Activated naive CD8-positive, alpha-beta T cell (primary cell): Measurements from ENCODE around the gene GTF2A1L.
"Not testable (repeated sequence)": the region's sequence is repeated elsewhere in the genome, so short reads cannot be mapped to it uniquely, and the experiment has no call there.

Experiments used
- H3K27ac Mint-ChIP-seq: one replicate; pipeline ENCODE4 v1.8.0; 2021; ENCODE audit warnings: mixed read lengths
- H3K27me3 Mint-ChIP-seq: one replicate; pipeline ENCODE4 v1.8.0; 2021; ENCODE audit warnings: mixed read lengths
- H3K36me3 Mint-ChIP-seq: one replicate; pipeline ENCODE4 v1.8.0; 2021; ENCODE audit warnings: mixed read lengths
- H3K4me1 Mint-ChIP-seq: one replicate; pipeline ENCODE4 v1.8.0; 2021; ENCODE audit warnings: low read depth, mixed read lengths
- H3K4me3 Mint-ChIP-seq: one replicate; pipeline ENCODE4 v1.8.0; 2021; ENCODE audit warnings: mild to moderate bottlenecking, mixed read lengths
- H3K9me3 Mint-ChIP-seq: one replicate; pipeline ENCODE4 v1.8.0; 2021; ENCODE audit warnings: low read depth, mixed read lengths

Gene GTF2A1L

DNA sequence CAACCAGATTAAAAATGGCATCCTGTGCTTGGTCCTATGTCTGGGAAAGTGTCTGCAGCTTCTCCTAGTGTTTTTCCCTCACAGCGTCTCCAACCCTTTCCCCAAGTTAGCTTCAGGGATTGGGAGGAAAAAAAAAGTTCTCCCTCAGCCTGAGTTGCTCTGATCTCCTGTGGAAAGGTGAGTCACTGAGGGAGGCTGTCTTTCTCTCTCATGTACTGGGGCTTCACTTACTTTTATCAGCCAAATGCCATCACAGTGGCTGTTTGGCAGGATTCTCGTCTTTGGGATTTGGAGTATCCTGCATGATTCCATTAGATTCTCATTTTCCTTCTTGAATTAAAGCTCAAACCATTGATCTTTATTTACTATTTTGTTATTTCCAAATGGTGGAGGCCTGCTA is 18.1 kb downstream of the GTF2A1L start:
- Mint-ChIP-seq H3K4me1 (no peaks in the 10 kb centered on the region), H3K4me3 (no peak overlapping the region), H3K27ac (no peak overlapping the region), H3K9me3 (peaks cover 5% of the 10 kb centered on the region), H3K27me3 (peaks cover 14% of the 10 kb centered on the region), H3K36me3 (no peaks in the 10 kb centered on the region)

DNA sequence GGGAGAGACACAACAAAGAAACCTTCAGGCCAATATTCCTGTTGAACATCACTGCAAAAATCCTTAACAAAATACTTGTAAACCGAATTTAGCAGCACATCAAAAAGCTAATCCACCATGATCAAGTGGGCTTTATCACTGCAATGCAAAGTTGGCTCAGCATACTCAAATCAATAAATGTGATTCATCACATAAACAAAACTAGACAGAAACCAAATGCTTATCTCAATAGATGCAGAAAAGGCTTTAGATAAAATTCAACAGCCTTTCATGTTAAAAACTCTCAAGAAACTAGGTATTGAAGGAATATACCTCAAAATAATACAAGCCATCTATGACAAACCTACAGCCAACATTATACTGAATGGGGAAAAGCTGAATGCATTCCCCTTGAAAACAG is 20.6 kb downstream of the GTF2A1L start:
- no peaks in the 10 kb centered on the region for H3K4me1 Mint-ChIP-seq
- H3K27me3 Mint-ChIP-seq = peaks cover 11% of the 10 kb centered on the region
- H3K27ac Mint-ChIP-seq = no peak overlapping the region
- no peak overlapping the region for H3K4me3 Mint-ChIP-seq
- no peaks in the 10 kb centered on the region for H3K36me3 Mint-ChIP-seq
- peaks cover 5% of the 10 kb centered on the region for H3K9me3 Mint-ChIP-seq

DNA sequence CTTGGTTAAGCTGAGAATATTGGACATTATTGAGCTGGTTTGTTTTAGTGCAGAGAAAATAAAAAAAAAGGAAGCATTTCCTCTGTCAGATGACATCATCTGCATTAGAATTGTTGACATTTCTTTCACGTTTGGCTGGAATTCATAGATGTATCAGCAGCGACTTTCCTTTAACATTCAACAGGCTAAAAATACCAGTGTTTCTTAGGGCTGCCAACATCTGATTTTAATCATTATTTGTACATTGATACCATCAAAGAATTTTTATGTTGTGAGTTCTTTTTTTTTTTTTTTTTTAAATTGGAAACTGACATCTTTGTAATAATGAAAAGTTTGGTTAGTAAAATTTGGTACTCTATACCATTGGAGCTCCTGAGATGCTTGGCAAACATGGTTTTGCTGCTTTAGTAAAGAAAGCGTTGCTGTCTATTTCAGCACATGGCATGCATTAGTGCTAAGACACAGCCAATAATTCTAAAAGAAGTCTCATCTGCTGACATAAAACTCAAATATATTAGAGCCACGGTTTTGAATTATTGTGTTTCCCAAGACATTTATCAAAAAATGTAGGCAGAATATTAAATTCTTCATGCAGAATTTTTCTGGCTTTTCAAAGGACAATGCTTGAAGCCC is 33.6 kb downstream of the GTF2A1L start:
- H3K9me3 Mint-ChIP-seq = no peaks in the 10 kb centered on the region
- no peaks in the 10 kb centered on the region for H3K4me1 Mint-ChIP-seq
- no peaks in the 10 kb centered on the region for H3K27me3 Mint-ChIP-seq
- no peaks in the 10 kb centered on the region for H3K36me3 Mint-ChIP-seq
- H3K4me3 Mint-ChIP-seq = no peak overlapping the region
- H3K27ac Mint-ChIP-seq = no peak overlapping the region

DNA sequence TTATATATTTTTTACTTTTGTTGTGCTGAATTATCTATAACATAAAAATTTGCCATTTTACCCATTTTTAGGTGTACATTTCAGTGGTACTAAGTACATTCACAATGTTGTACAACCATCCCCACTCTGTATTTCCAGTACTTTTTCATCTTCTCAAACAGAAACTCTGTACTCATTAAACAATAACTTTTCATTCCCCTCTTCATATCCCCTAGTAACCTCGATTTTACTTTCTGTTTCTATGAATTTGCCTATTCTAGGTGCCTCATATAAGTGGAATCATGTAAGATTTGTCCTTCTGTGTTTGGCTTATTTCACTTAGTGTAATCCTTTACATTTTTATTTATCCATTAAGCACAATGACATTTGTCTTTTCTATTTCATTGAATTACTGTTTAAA is 51.3 kb downstream of the GTF2A1L start:
- H3K27me3 Mint-ChIP-seq = peaks cover 4% of the 10 kb centered on the region
- H3K4me1 Mint-ChIP-seq = no peaks in the 10 kb centered on the region
- H3K27ac Mint-ChIP-seq = no peak overlapping the region
- H3K9me3 Mint-ChIP-seq = no peaks in the 10 kb centered on the region
- no peaks in the 10 kb centered on the region for H3K36me3 Mint-ChIP-seq
- no peak overlapping the region for H3K4me3 Mint-ChIP-seq

DNA sequence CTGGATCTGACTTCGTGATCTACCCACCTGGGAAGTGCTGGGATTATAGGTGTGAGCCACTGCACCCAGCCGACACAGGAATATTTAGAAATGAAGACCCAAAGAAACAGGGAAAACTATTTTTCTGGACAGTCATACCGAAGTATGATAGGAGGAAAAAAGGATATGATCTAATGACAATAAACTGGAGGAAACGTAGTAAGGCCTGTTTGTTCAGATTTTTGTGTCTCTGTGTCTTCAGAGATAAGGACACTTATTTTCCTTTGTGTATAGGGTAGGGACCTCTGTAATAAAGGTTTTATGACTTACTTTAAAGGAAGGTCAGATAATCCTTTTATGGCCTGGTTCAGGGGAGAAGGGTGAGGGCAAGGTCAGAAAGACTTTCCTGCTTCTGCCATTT is 55.9 kb downstream of the GTF2A1L start:
- no peak overlapping the region for H3K27ac Mint-ChIP-seq
- H3K4me3 Mint-ChIP-seq = no peak overlapping the region
- H3K4me1 Mint-ChIP-seq = no peaks in the 10 kb centered on the region
- peaks cover 4% of the 10 kb centered on the region for H3K27me3 Mint-ChIP-seq
- no peaks in the 10 kb centered on the region for H3K9me3 Mint-ChIP-seq
- H3K36me3 Mint-ChIP-seq = no peaks in the 10 kb centered on the region

DNA sequence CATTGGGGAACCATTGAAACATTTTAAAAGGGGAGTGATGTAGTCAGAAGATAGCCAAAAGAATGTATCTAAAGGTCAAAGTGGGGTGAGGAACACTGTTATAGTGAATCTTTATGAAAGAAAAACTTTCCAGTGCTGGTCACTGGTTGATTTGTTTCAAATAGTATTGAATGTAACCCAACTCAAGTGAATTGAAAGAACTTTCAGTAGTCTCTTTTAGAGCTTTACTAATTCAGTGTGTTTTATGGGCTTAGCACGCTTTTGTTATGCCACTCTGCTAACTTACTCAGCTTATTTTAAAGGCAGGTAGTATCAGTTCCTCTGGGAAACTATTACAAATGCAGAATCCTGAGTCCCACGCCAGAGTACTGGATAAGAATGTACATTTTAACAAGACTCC is 57.3 kb downstream of the GTF2A1L start:
- Mint-ChIP-seq H3K27me3 (peaks cover 3% of the 10 kb centered on the region), H3K36me3 (no peaks in the 10 kb centered on the region), H3K27ac (no peak overlapping the region), H3K4me3 (no peak overlapping the region), H3K4me1 (no peaks in the 10 kb centered on the region), H3K9me3 (no peaks in the 10 kb centered on the region)

DNA sequence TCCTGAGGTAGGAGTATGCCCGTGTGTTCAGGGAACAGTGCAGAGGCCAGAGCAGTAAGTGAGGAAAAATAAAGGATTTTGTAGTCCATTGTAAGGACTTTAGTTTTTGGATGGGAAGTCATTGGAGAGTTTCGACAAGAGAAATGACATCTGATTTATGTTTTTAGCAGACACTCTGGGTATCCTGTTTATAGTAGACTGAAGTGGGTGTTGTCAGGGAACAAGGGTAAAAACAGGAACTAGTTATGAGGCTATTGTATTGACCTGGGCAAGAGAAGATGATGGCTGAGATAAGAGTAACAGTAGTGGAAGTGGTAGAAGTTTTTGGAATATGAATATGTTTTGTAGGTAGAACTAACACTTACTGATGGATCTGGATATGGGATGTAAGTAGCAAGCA is 59.8 kb downstream of the GTF2A1L start:
- Mint-ChIP-seq H3K36me3 (no peaks in the 10 kb centered on the region), H3K9me3 (no peaks in the 10 kb centered on the region), H3K4me3 (no peak overlapping the region), H3K27me3 (peaks cover 11% of the 10 kb centered on the region), H3K27ac (no peak overlapping the region), H3K4me1 (no peaks in the 10 kb centered on the region)

DNA sequence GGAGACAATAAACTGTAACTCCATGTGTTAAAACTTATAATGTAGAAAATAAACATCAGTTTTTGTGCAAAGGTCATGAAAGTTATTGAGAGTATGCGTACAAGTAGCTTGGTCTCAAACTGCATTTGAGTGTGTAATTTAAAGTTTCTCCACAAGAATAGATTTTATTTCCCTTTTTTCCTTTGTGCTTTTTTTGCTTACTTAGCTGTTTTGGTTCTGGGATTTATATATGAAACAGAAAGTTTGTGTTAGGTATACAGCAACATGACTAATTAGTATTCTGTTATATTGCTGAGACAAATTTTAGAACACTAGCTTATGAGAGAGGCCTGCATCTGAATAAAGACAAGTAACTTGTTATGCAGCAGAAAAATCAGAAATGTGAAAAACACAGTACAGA is 67.5 kb downstream of the GTF2A1L start:
- no peak overlapping the region for H3K27ac Mint-ChIP-seq
- no peaks in the 10 kb centered on the region for H3K36me3 Mint-ChIP-seq
- H3K27me3 Mint-ChIP-seq = peaks cover 18% of the 10 kb centered on the region
- H3K4me1 Mint-ChIP-seq = no peaks in the 10 kb centered on the region
- H3K9me3 Mint-ChIP-seq = no peaks in the 10 kb centered on the region
- no peak overlapping the region for H3K4me3 Mint-ChIP-seq

DNA sequence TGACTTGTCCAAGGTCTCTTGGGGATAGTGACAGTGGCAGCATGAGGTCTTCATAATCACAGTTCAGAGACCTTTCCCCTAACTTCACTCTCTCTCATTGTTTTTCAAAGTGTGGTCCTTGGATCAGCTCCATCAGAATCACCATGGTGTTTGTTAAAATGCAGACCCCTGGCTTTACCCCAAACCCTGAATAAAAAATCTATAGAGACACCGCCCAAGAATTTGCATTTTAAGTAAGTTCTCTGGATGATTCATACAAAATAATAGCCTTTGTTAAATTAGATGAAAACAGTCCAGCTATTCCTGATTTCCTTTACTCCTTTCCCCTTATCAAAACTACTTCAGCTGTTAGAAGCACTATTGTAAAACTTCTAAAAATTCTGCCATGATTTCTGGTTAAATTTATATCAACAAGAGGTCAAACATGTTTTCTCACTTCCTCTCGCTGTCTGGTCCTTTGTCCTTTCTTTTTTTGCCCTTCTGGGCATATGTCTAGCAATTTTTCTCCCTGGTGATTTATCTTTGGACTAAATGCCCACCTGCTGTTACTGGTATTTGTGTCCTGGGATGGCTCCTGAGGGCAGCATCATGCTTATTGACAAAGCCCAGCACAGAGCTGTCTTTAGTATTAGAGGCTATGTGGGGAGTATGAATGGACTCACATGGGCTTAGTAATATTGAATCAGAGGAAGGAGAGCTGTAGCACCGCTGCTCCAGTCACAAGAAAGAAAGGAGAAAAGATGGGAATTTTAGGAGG is 74.5 kb downstream of the GTF2A1L start:
- Mint-ChIP-seq H3K4me3 (no peak overlapping the region), H3K36me3 (no peaks in the 10 kb centered on the region), H3K27me3 (no peaks in the 10 kb centered on the region), H3K9me3 (no peaks in the 10 kb centered on the region), H3K4me1 (no peaks in the 10 kb centered on the region), H3K27ac (no peak overlapping the region)

DNA sequence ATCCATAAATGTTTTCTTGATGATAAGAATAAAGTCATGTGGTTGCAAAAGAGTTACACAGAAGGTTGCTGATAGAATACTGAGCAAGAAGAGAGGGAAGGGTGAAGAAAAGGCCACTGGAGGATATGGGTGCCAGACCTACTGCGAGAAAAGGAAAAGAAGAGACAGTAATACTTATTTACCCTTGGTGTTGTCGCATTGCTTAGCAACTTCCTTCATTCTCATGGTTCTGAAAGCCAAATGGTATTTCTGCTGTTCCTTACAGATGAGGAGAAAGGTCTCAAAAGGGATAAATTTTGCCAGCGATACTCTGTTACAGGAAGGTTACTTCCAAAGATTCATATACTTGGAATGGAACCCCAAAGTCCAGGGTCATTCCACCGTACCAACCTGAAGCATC is 75.4 kb downstream of the GTF2A1L start:
- H3K36me3 Mint-ChIP-seq = no peaks in the 10 kb centered on the region
- H3K4me1 Mint-ChIP-seq = no peaks in the 10 kb centered on the region

DNA sequence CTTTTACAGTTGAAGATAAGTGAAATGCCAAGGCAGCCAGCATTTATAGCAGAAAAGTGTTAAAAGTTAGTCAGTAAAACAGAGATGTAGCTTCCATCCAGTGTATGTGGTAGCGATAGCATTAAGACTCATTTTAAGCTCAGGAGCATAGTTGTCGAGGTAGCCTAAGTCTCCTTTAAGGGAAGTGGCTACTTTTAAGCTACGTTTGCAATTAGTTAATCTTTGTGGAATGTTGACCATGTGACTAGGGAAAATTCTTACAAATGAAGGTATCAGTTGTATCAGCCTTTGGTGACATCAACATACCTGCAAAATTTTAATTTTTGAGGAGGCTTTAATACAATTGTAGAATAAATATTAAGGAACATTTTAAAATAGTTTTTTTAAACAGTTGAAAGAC is 76.0 kb downstream of the GTF2A1L start:
- Mint-ChIP-seq H3K4me3 (no peak overlapping the region), H3K36me3 (no peaks in the 10 kb centered on the region), H3K27me3 (no peaks in the 10 kb centered on the region), H3K4me1 (no peaks in the 10 kb centered on the region), H3K27ac (no peak overlapping the region), H3K9me3 (no peaks in the 10 kb centered on the region)

More for the DNA sequence above, 75.4 kb downstream of the GTF2A1L start:
- Mint-ChIP-seq H3K4me3 (no peak overlapping the region), H3K27ac (no peak overlapping the region), H3K9me3 (no peaks in the 10 kb centered on the region), H3K27me3 (no peaks in the 10 kb centered on the region)

DNA sequence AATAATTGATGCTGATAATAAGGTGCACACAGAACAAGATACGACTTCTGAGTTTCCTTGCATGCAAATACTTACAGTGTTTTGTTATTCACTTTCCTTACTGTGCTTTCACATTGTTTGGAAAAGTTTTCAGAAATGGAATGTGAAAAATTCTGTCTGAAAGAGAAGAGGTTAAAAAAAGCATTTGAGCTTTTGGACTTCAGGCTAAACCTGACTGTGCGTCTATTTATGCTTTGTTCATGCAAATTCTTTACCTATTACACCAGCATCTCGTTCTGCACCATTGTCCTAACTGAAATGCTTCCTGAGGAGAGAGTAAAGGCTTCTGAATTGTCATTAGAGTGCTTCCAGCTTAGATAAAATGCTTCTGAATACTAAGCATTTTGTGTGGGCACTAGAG is 76.5 kb downstream of the GTF2A1L start:
- Mint-ChIP-seq H3K9me3 (no peaks in the 10 kb centered on the region), H3K4me1 (no peaks in the 10 kb centered on the region), H3K27me3 (no peaks in the 10 kb centered on the region), H3K4me3 (no peak overlapping the region), H3K36me3 (no peaks in the 10 kb centered on the region), H3K27ac (no peak overlapping the region)

DNA sequence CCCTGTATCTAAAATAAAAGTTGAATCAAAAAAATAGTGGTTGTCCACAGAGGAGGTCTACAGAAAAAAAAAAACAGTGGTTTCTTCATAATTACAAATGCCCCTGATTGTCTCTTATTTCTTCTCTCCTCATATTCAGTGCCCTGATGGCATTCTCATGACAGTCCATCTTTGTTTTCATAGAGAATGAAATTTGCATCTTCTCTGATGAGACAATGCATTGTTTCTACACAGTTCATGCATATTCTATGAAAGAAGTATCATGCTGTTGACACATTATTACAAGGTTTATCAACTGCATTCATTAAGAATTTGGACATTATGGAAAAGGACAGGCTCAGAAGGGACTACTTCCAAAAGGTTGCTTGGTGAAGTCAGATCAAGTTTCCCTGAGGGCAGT is 78.3 kb downstream of the GTF2A1L start:
- no peaks in the 10 kb centered on the region for H3K36me3 Mint-ChIP-seq
- H3K27me3 Mint-ChIP-seq = no peaks in the 10 kb centered on the region
- no peaks in the 10 kb centered on the region for H3K4me1 Mint-ChIP-seq
- no peaks in the 10 kb centered on the region for H3K9me3 Mint-ChIP-seq
- H3K27ac Mint-ChIP-seq = no peak overlapping the region
- H3K4me3 Mint-ChIP-seq = no peak overlapping the region

DNA sequence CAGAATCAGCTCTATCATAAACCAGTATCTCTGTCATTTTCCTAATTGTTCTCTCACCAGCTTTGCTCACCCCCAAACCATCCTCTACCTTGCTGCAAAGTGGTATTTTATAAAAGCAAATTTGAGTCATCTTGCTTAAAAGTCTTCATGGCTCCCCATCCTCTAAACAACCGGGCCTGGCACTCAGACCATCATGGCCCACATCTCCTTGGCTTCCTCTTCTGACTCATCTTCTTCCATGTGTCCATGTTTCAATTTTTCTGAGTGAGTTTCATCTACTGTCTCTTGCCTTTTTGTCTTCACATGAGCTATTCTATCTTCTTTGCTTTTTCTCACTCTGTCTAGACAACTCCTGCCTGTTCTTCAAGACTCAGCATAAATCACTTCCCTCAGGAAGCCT is 79.2 kb downstream of the GTF2A1L start:
- no peak overlapping the region for H3K4me3 Mint-ChIP-seq
- no peaks in the 10 kb centered on the region for H3K4me1 Mint-ChIP-seq
- H3K27ac Mint-ChIP-seq = no peak overlapping the region
- no peaks in the 10 kb centered on the region for H3K9me3 Mint-ChIP-seq
- no peaks in the 10 kb centered on the region for H3K27me3 Mint-ChIP-seq
- H3K36me3 Mint-ChIP-seq = no peaks in the 10 kb centered on the region

DNA sequence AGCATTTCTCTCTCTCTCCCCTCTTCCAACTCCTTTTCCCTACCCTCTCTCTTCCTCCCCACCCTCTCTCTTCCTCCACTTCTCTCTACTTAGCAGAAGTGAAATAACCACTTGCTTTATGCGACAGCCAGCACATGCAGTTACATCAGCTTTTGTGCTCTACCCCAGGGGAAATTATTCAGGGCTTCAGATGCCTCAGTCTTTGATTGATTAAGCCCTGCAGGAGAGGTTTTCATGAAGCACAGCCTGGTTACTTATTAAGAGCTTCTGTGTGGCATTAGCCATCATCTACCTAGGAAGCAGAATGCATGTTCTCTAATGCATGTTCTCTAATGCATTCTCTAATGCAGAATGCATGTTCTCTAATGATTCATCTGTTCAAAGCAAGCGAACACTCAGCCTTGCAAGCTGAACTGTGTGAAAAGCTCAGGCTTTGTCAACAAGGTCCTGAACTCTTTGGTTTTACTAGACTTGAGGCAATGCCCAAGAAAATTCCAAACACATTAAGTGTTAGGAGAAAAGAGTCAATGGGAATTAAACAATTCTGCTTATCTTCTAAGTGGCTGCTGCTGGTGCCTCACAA is 81.8 kb downstream of the GTF2A1L start:
- H3K27me3 Mint-ChIP-seq = no peaks in the 10 kb centered on the region
- no peaks in the 10 kb centered on the region for H3K4me1 Mint-ChIP-seq
- H3K9me3 Mint-ChIP-seq = no peaks in the 10 kb centered on the region
- H3K27ac Mint-ChIP-seq = no peak overlapping the region
- H3K4me3 Mint-ChIP-seq = no peak overlapping the region
- no peaks in the 10 kb centered on the region for H3K36me3 Mint-ChIP-seq

DNA sequence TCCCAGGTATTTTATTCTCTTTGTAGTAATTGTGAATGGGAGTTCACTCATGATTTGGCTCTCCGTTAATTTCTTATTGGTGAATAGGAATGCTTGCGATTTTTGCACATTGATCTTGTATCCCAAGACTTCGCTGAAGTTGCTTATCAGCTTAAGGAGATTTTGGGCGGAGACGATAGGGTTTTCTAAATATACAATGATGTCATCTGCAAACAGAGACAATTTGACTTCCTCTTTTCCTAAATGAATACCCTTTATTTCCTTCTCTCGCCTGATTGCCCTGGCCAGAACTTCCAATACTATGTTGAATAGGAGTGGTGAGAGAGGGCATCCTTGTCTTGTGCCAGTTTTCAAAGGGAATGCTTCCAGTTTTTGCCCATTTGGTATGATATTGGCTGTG is 86.0 kb downstream of the GTF2A1L start:
- H3K4me3 Mint-ChIP-seq, H3K27me3 Mint-ChIP-seq, H3K27ac Mint-ChIP-seq, H3K9me3 Mint-ChIP-seq, H3K36me3 Mint-ChIP-seq, H3K4me1 Mint-ChIP-seq: not testable (repeated sequence)
